Prostate gland (tissue), 2 donors: Measurements from ENCODE around the gene DAPL1. TPM values are rescaled to one million over a fixed set of nuclear protein-coding genes. Genes with fewer than 3 reads are reported as not detected.
"Not testable (repeated sequence)": the region's sequence is repeated elsewhere in the genome, so short reads cannot be mapped to it uniquely, and the experiment has no call there.

ENCODE experiments used
- DNase-seq: peaks from one replicate; pipeline ENCODE4 v3.0.0-alpha.2; 2019; ENCODE audit warnings: low spot score
- H3K27ac ChIP-seq, 2 donors: fragments of 200-600 bp; sonication (generic); 2 replicates each; pipeline ENCODE4 v1.5.1; 2017 to 2019
- H3K27me3 ChIP-seq: fragments of 200-600 bp; sonication (generic); replicated peaks from 2 replicates; pipeline ENCODE4 v1.5.1; 2019; ENCODE audit not compliant: insufficient read depth
- H3K36me3 ChIP-seq, 2 donors: fragments of 200-600 bp; sonication (generic); 1 replicate in 1 of 2; 2 replicates in 1 of 2; pipeline versions ENCODE4 v1.5.1 to v1.8.1; 2017 to 2019
- H3K4me1 ChIP-seq: fragments of 200-600 bp; sonication (generic); replicated peaks from 2 replicates; pipeline ENCODE4 v1.5.1; 2019
- H3K4me3 ChIP-seq, 2 donors: fragments of 200-600 bp; sonication (generic); 2 replicates each; pipeline ENCODE4 v1.5.1; 2017 to 2019
- H3K9me3 ChIP-seq: fragments of 200-600 bp; sonication (generic); 2 replicates; pipeline ENCODE4 v1.5.1; 2017
- POLR2A ChIP-seq: fragments of 450-650 bp; IDR thresholded peaks from one replicate; pipeline ENCODE4 v1.6.1; 2016; ENCODE audit warnings: antibody characterized with exemption, mild to moderate bottlenecking
- POLR2AphosphoS5 ChIP-seq: sonication (generic); formaldehyde crosslinking; IDR thresholded peaks from one replicate; pipeline ENCODE4 v1.6.1; 2017; ENCODE audit warnings: antibody characterized with exemption
- WGBS: methylation state at CpG from one replicate; pipeline ENCODE4 v1.1.5; 2018; 5-methylcytosine and 5-hydroxymethylcytosine counted together
- intact Hi-C: fragments of 100-400 bp; cut with DNase I; formaldehyde crosslinking; loops from one replicate; pipeline ENCODE4 v1.14.2; 2022
- total RNA-seq, 2 donors: library from RNA; depleted of rRNA; stranded (reverse); fragments of >200 nt; gene quantifications; one replicate each; pipeline ENCODE4 v1.1.0, GENCODE V29; 2016

DAPL1 gene
- total RNA-seq, 2 donors from 2014 or later: 19.0 TPM; not detected in 1

GRCh38 chr2:158845859-158846258 lies 50.7 kb downstream of the DAPL1 start:
- H3K27me3 ChIP-seq: no peaks in the 10 kb centered on the region
- no peaks in the 10 kb centered on the region for H3K9me3 ChIP-seq
- no peak overlapping the region for H3K4me3 ChIP-seq
- no peak overlapping the region for H3K27ac ChIP-seq
- intact Hi-C loops: no loop called here
- no peak for DNase-seq
- TF ChIP-seq POLR2AphosphoS5: peak; percentile 17
- TF ChIP-seq POLR2A: no peak
- H3K4me1 ChIP-seq: no peaks in the 10 kb centered on the region
- H3K36me3 ChIP-seq: no peaks in the 10 kb centered on the region
- 8% methylated on average over 3 of the region's 3 CpGs for WGBS

GRCh38 chr2:158847526-158847925 lies 52.4 kb downstream of the DAPL1 start:
- intact Hi-C loops, H3K27me3 ChIP-seq: not testable (repeated sequence)
- WGBS: 90% methylated on average over 2 of the region's 2 CpGs

GRCh38 chr2:158848031-158848970 lies 53.2 kb downstream of the DAPL1 start:
- H3K9me3 ChIP-seq, DNase-seq, H3K27me3 ChIP-seq, H3K4me1 ChIP-seq, intact Hi-C loops, H3K4me3 ChIP-seq, H3K27ac ChIP-seq, H3K36me3 ChIP-seq: not testable (repeated sequence)
- WGBS: 67% methylated on average over 21 of the region's 22 CpGs

More at GRCh38 chr2:158847526-158847925, 52.4 kb downstream of the DAPL1 start:
- H3K36me3 ChIP-seq, H3K4me3 ChIP-seq, H3K9me3 ChIP-seq, H3K4me1 ChIP-seq, H3K27ac ChIP-seq, DNase-seq: not testable (repeated sequence)

- H3K4me3 ChIP-seq, DNase-seq, intact Hi-C loops, H3K36me3 ChIP-seq, H3K9me3 ChIP-seq, H3K27ac ChIP-seq, H3K4me1 ChIP-seq, H3K27me3 ChIP-seq: not testable (repeated sequence)
- 93% methylated on average over 9 of the region's 9 CpGs for WGBS
These were observed 65.1 kb downstream of the DAPL1 start for GRCh38 chr2:158860179-158860578.

- H3K9me3 ChIP-seq, H3K4me1 ChIP-seq, H3K27ac ChIP-seq, H3K36me3 ChIP-seq, H3K4me3 ChIP-seq, intact Hi-C loops, H3K27me3 ChIP-seq, DNase-seq: not testable (repeated sequence)
- 91% methylated on average over 10 of the region's 10 CpGs for WGBS
These were observed 66.5 kb downstream of the DAPL1 start for GRCh38 chr2:158861626-158862025.

- H3K27ac ChIP-seq, H3K4me1 ChIP-seq, H3K36me3 ChIP-seq, H3K4me3 ChIP-seq, H3K27me3 ChIP-seq, H3K9me3 ChIP-seq, DNase-seq, intact Hi-C loops: not testable (repeated sequence)
- WGBS: 95% methylated on average over 10 of the region's 10 CpGs
These were observed 70.4 kb downstream of the DAPL1 start for GRCh38 chr2:158865469-158865868.

Other genes with a start within 250 kb of the DAPL1 start
- gene TANC1, start 173.3 kb downstream of the DAPL1 start, total RNA-seq: 10 to 100 TPM; 33.5 to 39.7 TPM